DND-41 (cell line): Measurements from ENCODE around the gene A1BG.

Experiments used
- EZH2 ChIP-seq: IDR thresholded peaks from 3 replicates; pipeline ENCODE4 v1.6.1; 2012; ENCODE audit warnings: borderline replicate concordance, low read depth, mild to moderate bottlenecking, moderate library complexity, low read length, inconsistent platforms; ENCODE audit not compliant: severe bottlenecking
- TF ChIP-seq, protein P1 (sequence below): IDR thresholded peaks from 2 replicates; pipeline ENCODE4 v1.5.1; 2012; ENCODE audit warnings: borderline replicate concordance, low read length, moderate library complexity, mild to moderate bottlenecking; ENCODE audit not compliant: poor library complexity, severe bottlenecking; ENCODE audit errors: extremely low read depth

- no peak for TF ChIP-seq EZH2
- TF ChIP-seq, protein P1, sequence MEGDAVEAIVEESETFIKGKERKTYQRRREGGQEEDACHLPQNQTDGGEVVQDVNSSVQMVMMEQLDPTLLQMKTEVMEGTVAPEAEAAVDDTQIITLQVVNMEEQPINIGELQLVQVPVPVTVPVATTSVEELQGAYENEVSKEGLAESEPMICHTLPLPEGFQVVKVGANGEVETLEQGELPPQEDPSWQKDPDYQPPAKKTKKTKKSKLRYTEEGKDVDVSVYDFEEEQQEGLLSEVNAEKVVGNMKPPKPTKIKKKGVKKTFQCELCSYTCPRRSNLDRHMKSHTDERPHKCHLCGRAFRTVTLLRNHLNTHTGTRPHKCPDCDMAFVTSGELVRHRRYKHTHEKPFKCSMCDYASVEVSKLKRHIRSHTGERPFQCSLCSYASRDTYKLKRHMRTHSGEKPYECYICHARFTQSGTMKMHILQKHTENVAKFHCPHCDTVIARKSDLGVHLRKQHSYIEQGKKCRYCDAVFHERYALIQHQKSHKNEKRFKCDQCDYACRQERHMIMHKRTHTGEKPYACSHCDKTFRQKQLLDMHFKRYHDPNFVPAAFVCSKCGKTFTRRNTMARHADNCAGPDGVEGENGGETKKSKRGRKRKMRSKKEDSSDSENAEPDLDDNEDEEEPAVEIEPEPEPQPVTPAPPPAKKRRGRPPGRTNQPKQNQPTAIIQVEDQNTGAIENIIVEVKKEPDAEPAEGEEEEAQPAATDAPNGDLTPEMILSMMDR = no peak
Measured at GRCh38 chr19:58330458-58330857, 22.8 kb downstream of the A1BG start.
